Stomach (tissue), 9 donors: Measurements from ENCODE around the gene TPMT. TPM values are rescaled to one million over a fixed set of nuclear protein-coding genes. Genes with fewer than 3 reads are reported as not detected.

Experiments used
- DNase-seq, 2 donors: peaks; one replicate each; pipeline versions ENCODE4 v3.0.0 to v3.0.0-alpha.2; 2013 to 2019
- H3K27ac ChIP-seq, 5 donors: fragments of 200-600 bp in 4 of 5; sonication (generic) in 4 of 5; one replicate each; pipeline ENCODE4 v1.5.1; 2013 to 2019; ENCODE audit warnings: mild to moderate bottlenecking in 1 of 5, moderate library complexity in 1 of 5
- H3K27me3 ChIP-seq, 3 donors: fragments of 200-600 bp; sonication (generic); one replicate each; pipeline ENCODE4 v1.5.1; 2017 to 2019; ENCODE audit warnings: mixed run types in 1 of 3
- H3K36me3 ChIP-seq, 4 donors: fragments of 200-600 bp; sonication (generic); 1 replicate in 3 of 4; 2 replicates in 1 of 4; pipeline ENCODE4 v1.5.1; 2016 to 2019
- H3K4me1 ChIP-seq, 4 donors: fragments of 200-600 bp; sonication (generic); one replicate each; pipeline ENCODE4 v1.5.1; 2016 to 2019
- H3K4me3 ChIP-seq, 4 donors: fragments of 200-600 bp; sonication (generic) in 3 of 4; one replicate each; pipeline ENCODE4 v1.5.1; 2016 to 2019; ENCODE audit warnings: mild to moderate bottlenecking in 1 of 4
- H3K9me3 ChIP-seq, 4 donors: fragments of 200-600 bp; sonication (generic); one replicate each; pipeline ENCODE4 v1.5.1; 2016 to 2019
- EP300 ChIP-seq: sonication (generic); formaldehyde crosslinking; IDR thresholded peaks from one replicate; pipeline ENCODE4 v1.6.1; 2017; ENCODE audit warnings: antibody characterized with exemption
- POLR2A ChIP-seq, 4 donors: fragments of 450-650 bp; IDR thresholded peaks; one replicate each; pipeline ENCODE4 v1.6.1; 2016; ENCODE audit warnings: antibody characterized with exemption in 4 of 4, control low read depth in 2 of 4, mild to moderate bottlenecking in 1 of 4, moderate library complexity in 1 of 4
- POLR2AphosphoS5 ChIP-seq, 3 donors: sonication (generic); formaldehyde crosslinking; IDR thresholded peaks; one replicate each; pipeline ENCODE4 v1.6.1; 2016; ENCODE audit warnings: antibody characterized with exemption in 3 of 3
- WGBS, 5 donors: extraction: QIAGEN DNeasy Blood & Tissue Kit in 3 of 5; methylation state at CpG; one replicate each; pipeline versions ENCODE4 v1.1.5 to v1.1.7; 2013 to 2018; 5-methylcytosine and 5-hydroxymethylcytosine counted together
- intact Hi-C: fragments of 100-400 bp; cut with DNase I; formaldehyde crosslinking; loops from one replicate; pipeline ENCODE4 v1.15.1; 2023; ENCODE audit warnings: low total_unique reads
- polyA plus RNA-seq, 3 donors: library from polyadenylated mRNA; stranded (reverse); fragments of 200-250 nt; gene quantifications; one replicate each; pipeline ENCODE4 v1.2.3, GENCODE V29; 2013
- total RNA-seq, 5 donors: library from RNA; depleted of rRNA; stranded (reverse); fragments of >200 nt; gene quantifications; one replicate each; pipeline versions ENCODE4 v1.1.0 to v1.2.3, GENCODE V29; 2014 to 2016
- TF ChIP-seq, protein P1 (sequence below), 7 experiments: fragments of 450-650 bp in 4 of 7; fragments of 200-600 bp in 3 of 7; sonication (generic) in 3 of 7; IDR thresholded peaks; one replicate each; pipeline ENCODE4 v1.5.1; 2016 to 2019; ENCODE audit warnings: antibody characterized with exemption in 7 of 7, control low read depth in 2 of 7, mild to moderate bottlenecking in 1 of 7
- donor health status: healthy with polysubstance abuse.
- donor health status: Bipolar disorder and iron deficiency.
- donor health status: healthy.

The TPMT gene
- total and polyA plus RNA-seq, 8 donors = 0.89 to 24.3 (median 11.7) TPM

DNA sequence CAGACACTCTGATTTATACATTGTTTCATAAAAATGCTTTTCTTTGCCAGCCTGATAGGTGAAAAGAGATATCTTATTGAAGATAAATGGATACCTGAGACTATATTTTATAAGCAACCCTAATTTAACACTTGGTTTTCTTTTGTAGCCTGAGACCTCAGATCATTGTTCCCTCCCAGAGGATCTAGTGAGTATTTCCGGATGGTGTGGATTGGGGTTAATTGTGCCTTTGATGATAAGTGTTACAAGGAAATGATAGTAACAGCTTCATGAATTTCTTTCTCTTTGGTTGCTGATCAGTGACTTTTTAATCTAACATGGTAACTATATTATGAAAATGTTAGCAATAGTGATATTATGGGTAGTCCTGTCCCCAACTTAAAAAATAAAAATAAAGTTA, 30.7 kb upstream of the TPMT start:
- Histone ChIP-seq H3K4me1 (peaks cover 0 to 12% (median 3%) of the 10 kb centered on the region in 4 donors), H3K27me3 (no peaks in the 10 kb centered on the region), H3K4me3 (no peak overlapping the region), H3K36me3 (peaks cover 3 to 31% (median 9%) of the 10 kb centered on the region in 4 donors), H3K27ac (no peak overlapping the region), H3K9me3 (no peaks in the 10 kb centered on the region)
- intact Hi-C loops = no loop called here
- 38 to 59% (median 46%) methylated on average over 1 of the region's 1 CpG for WGBS, 5 donors
- no peak for DNase-seq
- TF ChIP-seq, protein P1, sequence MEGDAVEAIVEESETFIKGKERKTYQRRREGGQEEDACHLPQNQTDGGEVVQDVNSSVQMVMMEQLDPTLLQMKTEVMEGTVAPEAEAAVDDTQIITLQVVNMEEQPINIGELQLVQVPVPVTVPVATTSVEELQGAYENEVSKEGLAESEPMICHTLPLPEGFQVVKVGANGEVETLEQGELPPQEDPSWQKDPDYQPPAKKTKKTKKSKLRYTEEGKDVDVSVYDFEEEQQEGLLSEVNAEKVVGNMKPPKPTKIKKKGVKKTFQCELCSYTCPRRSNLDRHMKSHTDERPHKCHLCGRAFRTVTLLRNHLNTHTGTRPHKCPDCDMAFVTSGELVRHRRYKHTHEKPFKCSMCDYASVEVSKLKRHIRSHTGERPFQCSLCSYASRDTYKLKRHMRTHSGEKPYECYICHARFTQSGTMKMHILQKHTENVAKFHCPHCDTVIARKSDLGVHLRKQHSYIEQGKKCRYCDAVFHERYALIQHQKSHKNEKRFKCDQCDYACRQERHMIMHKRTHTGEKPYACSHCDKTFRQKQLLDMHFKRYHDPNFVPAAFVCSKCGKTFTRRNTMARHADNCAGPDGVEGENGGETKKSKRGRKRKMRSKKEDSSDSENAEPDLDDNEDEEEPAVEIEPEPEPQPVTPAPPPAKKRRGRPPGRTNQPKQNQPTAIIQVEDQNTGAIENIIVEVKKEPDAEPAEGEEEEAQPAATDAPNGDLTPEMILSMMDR (IDR thresholded peaks at IDR 0.05) = no peak
- TF ChIP-seq EP300 (no peak), POLR2AphosphoS5 (IDR thresholded peaks at IDR 0.05) (no peak), POLR2A (IDR thresholded peaks at IDR 0.05) (no peak)

DNA sequence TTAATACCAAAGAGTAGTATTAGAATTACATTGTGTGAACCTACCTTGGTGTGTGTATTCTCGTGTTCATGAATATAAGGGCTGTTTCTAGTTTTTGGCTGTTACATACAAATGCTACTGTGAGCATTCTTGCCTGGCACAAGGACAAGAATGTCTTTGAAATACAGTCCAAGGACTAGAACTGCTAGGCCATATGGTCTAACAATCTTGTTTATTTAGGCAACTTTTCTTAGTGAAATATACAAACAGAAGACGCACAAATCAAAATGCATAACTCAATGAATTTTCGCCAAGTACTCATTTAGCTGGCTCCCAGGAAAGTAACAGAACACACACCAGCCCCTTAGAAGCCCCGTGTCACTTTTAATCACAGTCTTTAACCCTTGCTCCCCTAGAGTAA, 28.9 kb upstream of the TPMT start:
- 24 to 43% (median 38%) methylated on average over 4 of the region's 4 CpGs for WGBS, 5 donors
- no peaks in the 10 kb centered on the region for H3K27me3 ChIP-seq
- H3K4me3 ChIP-seq = no peak overlapping the region
- peaks cover 3 to 25% (median 12%) of the 10 kb centered on the region in 4 donors for H3K36me3 ChIP-seq
- peak in 1 of 2 donors; percentile 31 for DNase-seq
- intact Hi-C loops = no loop called here
- peaks cover 0 to 12% (median 3%) of the 10 kb centered on the region in 4 donors for H3K4me1 ChIP-seq
- TF ChIP-seq, protein P1 (IDR thresholded peaks at IDR 0.05) = no peak
- TF ChIP-seq POLR2AphosphoS5 (IDR thresholded peaks at IDR 0.05) (no peak), POLR2A (IDR thresholded peaks at IDR 0.05) (no peak), EP300 (no peak)
- H3K9me3 ChIP-seq = no peaks in the 10 kb centered on the region
- H3K27ac ChIP-seq = no peak overlapping the region

DNA sequence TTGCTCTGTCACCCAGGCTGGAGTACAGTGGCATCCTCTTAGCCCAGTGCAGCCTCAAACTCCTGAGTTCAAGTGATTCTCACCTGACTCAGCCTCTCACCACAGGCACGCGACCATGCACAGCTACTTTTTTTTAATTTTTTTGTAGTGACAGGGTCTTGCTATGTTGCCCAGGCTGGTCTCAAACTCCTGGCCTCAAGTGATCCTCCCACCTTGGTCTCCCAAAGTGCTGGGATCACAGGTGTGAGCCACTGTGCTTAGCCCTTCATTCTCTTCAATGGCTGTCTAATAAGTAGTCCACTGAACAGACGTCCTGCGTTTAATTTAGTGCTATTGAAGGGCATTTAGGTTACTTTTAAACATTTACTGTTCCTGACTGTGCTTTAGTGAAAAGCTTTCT, 27.7 kb upstream of the TPMT start:
- H3K27ac ChIP-seq = no peak overlapping the region
- WGBS, 5 donors = 67 to 88% (median 81%) methylated on average over 4 of the region's 4 CpGs

DNA sequence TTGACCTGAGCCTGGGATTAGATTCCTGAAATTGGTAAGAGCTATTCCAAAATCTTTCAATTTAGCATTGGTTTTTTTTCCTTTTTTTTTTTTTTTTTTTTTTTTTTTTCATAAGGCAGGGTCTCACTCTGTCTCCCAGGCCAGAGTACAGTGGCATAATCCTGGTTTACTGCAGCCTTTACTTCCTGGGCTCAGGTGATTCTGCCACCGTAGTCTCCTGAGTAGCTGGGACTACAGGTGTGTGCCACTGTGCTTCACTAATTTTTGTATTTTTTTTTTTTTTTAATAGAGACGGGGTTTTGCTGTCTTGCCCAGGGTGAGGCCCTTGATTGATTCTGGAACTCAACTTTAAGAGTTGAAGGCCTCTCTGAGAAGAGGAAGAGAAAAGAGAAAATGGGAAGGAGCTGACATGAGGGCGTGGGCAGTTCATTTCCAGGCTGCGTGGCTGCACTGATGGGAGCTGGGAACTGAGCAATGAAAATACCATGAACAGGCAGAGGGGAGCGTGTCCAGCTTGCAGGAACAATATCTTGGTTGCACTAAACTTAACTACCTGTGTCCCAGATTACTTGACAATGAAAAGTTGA, 25.0 kb upstream of the TPMT start:
- H3K9me3 ChIP-seq = no peaks in the 10 kb centered on the region
- H3K36me3 ChIP-seq = peaks cover 3 to 21% (median 10%) of the 10 kb centered on the region in 4 donors
- TF ChIP-seq, protein P1 (IDR thresholded peaks at IDR 0.05) = no peak
- no peak for TF ChIP-seq POLR2AphosphoS5 (IDR thresholded peaks at IDR 0.05)
- no peak for TF ChIP-seq EP300
- TF ChIP-seq POLR2A (IDR thresholded peaks at IDR 0.05) = no peak
- H3K4me3 ChIP-seq = no peak overlapping the region
- WGBS, 5 donors = 68 to 86% (median 84%) methylated on average over 5 of the region's 5 CpGs
- intact Hi-C loops = no loop called here
- no peaks in the 10 kb centered on the region for H3K27me3 ChIP-seq
- peak overlapping the region in 2 of 5 donors; percentile 4 to 8 for H3K27ac ChIP-seq
- peak in 1 of 2 donors; percentile 14 for DNase-seq
- no peaks in the 10 kb centered on the region for H3K4me1 ChIP-seq

More for the DNA sequence above, 27.7 kb upstream of the TPMT start:
- Histone ChIP-seq H3K9me3 (no peaks in the 10 kb centered on the region), H3K4me1 (peaks cover 0 to 12% (median 3%) of the 10 kb centered on the region in 4 donors), H3K27me3 (no peaks in the 10 kb centered on the region), H3K36me3 (peaks cover 3 to 15% (median 9%) of the 10 kb centered on the region in 4 donors), H3K4me3 (no peak overlapping the region)
- no peak for TF ChIP-seq POLR2AphosphoS5 (IDR thresholded peaks at IDR 0.05)
- TF ChIP-seq EP300 = no peak
- TF ChIP-seq POLR2A (IDR thresholded peaks at IDR 0.05) = no peak
- TF ChIP-seq, protein P1 (IDR thresholded peaks at IDR 0.05) = no peak
- no peak for DNase-seq
- intact Hi-C loops = no loop called here
